PC-9 (cell line): ENCODE data around the gene CLEC16A.

Experiments
- EZH2 ChIP-seq: fragments of 200-600 bp; sonication (generic); IDR thresholded peaks from 2 replicates; pipeline ENCODE4 v1.8.0; 2017; ENCODE audit warnings: antibody characterized with exemption, low read depth
- TF ChIP-seq, protein P1 (sequence below): fragments of 200-600 bp; sonication (generic); conservative IDR thresholded peaks from 2 replicates; pipeline ENCODE4 v1.6.1; 2017; ENCODE audit warnings: mixed run types, antibody characterized with exemption, mild to moderate bottlenecking, moderate library complexity

DNA sequence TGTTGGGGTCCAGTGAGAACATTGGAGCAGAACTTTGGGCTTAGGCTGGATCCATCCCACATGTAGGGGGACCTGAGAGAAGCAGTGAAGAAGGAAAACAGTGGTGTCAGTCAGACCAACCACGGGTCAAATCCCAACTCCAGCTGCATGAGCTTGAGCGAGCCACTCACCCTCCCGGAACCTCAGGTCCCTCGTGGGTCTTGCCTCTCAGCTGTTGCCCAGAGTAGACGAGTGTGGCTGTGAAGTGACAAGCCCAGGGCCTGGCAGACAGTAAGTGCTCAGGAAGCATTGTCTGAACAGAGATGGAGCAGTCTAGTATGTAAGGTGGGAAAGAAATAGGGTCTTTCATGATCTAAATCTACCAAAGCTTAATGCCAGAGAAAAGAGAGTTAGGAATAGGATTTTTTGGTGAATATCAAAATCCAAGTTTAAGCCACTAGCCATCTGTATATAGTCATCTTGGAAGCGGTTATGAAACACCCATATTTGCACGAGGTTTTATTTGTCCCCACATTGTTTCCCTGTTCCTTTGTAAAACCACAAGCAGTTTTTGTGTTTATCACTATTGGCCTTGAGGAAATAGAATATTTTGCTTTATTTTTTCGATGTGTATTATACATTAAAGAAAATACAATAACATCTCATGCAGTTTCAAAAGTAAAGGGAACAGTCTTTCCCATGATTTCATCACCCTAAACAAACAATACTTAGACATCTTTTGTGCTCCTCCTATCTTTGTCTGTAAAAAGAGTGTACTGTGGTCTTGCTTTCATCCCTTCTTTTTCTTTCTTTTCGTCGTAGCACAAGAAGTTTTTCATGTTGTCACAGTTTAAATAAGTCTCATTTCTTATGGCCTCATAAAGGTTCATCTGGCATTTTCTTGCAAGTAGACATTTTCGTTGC lies 112.0 kb downstream of the CLEC16A start:
- TF ChIP-seq, protein P1, sequence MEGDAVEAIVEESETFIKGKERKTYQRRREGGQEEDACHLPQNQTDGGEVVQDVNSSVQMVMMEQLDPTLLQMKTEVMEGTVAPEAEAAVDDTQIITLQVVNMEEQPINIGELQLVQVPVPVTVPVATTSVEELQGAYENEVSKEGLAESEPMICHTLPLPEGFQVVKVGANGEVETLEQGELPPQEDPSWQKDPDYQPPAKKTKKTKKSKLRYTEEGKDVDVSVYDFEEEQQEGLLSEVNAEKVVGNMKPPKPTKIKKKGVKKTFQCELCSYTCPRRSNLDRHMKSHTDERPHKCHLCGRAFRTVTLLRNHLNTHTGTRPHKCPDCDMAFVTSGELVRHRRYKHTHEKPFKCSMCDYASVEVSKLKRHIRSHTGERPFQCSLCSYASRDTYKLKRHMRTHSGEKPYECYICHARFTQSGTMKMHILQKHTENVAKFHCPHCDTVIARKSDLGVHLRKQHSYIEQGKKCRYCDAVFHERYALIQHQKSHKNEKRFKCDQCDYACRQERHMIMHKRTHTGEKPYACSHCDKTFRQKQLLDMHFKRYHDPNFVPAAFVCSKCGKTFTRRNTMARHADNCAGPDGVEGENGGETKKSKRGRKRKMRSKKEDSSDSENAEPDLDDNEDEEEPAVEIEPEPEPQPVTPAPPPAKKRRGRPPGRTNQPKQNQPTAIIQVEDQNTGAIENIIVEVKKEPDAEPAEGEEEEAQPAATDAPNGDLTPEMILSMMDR: no peak
- TF ChIP-seq EZH2: no peak
